GM21723 (cell line): ENCODE results near the gene HYI.
"Not testable (repeated sequence)": the region's sequence is repeated elsewhere in the genome, so short reads cannot be mapped to it uniquely, and the experiment has no call there.

Experiments
- ATAC-seq: cut with Tn5 transposase; IDR thresholded peaks from one replicate; pipeline ENCODE4 v1.9.1; 2021; ENCODE audit warnings: mild to moderate bottlenecking, moderate library complexity; ENCODE audit not compliant: unreplicated experiment

HYI gene

GRCh38 chr1:43453442-43454269 is at the start of gene HYI:
Gene HYI (minus strand): TSS chr1:43453931. CDS start chr1:43453793, 138 bp downstream.
- ATAC-seq: no peak

- not testable (repeated sequence) for ATAC-seq
These were observed 48.1 kb upstream of the HYI start for GRCh38 chr1:43501806-43502205.

GRCh38 chr1:43499898-43500297 is 46.2 kb upstream of the HYI start:
- ATAC-seq: no peak

GRCh38 chr1:43495204-43495603 is 41.5 kb upstream of the HYI start:
- ATAC-seq: no peak

GRCh38 chr1:43493661-43494450 is 40.1 kb upstream of the HYI start:
- ATAC-seq: no peak

GRCh38 chr1:43492826-43493225 is 39.1 kb upstream of the HYI start:
- no peak for ATAC-seq

GRCh38 chr1:43491061-43491460 is 37.3 kb upstream of the HYI start:
- ATAC-seq: no peak

GRCh38 chr1:43488165-43488564 is 34.4 kb upstream of the HYI start:
- ATAC-seq: no peak

GRCh38 chr1:43484367-43484766 is 30.6 kb upstream of the HYI start:
- no peak for ATAC-seq

- ATAC-seq: no peak
These were observed 28.5 kb upstream of the HYI start for GRCh38 chr1:43482215-43482614.

- no peak for ATAC-seq
These were observed 27.8 kb upstream of the HYI start for GRCh38 chr1:43481491-43481890.

- ATAC-seq: no peak
These were observed 25.7 kb upstream of the HYI start for GRCh38 chr1:43479414-43479813.

GRCh38 chr1:43477716-43478115 is 24.0 kb upstream of the HYI start:
- no peak for ATAC-seq

- not testable (repeated sequence) for ATAC-seq
These were observed 22.1 kb upstream of the HYI start for GRCh38 chr1:43475611-43476401.

- no peak for ATAC-seq
These were observed 19.7 kb upstream of the HYI start for GRCh38 chr1:43473463-43473862.

GRCh38 chr1:43472463-43473151 is 18.9 kb upstream of the HYI start:
- not testable (repeated sequence) for ATAC-seq

- no peak for ATAC-seq
These were observed 18.3 kb upstream of the HYI start for GRCh38 chr1:43472087-43472462.

- ATAC-seq: no peak
These were observed 16.2 kb upstream of the HYI start for GRCh38 chr1:43469932-43470331.

GRCh38 chr1:43468414-43468813 is 14.7 kb upstream of the HYI start:
- ATAC-seq: no peak

GRCh38 chr1:43466403-43466802 is 12.7 kb upstream of the HYI start:
- no peak for ATAC-seq
